KMS-11 (cell line): ENCODE measurements around the gene MOSPD2.

ENCODE experiments used
- H2AFZ ChIP-seq: fragments of 200-600 bp; sonication (generic); 2 replicates; pipeline ENCODE4 v1.6.1; 2016; ENCODE audit warnings: antibody characterized with exemption, mixed run types, low read depth
- H3K27ac ChIP-seq: fragments of 200-600 bp; sonication (generic); 2 replicates; pipeline ENCODE4 v1.6.1; 2016; ENCODE audit warnings: mild to moderate bottlenecking, mixed run types
- H3K27me3 ChIP-seq: fragments of 200-600 bp; sonication (generic); 2 replicates; pipeline ENCODE4 v1.6.1; 2017; ENCODE audit warnings: mild to moderate bottlenecking, low read depth, mixed run types, moderate library complexity; ENCODE audit not compliant: insufficient read depth
- H3K36me3 ChIP-seq: fragments of 200-600 bp; sonication (generic); 2 replicates; pipeline ENCODE4 v1.6.1; 2017; ENCODE audit warnings: mild to moderate bottlenecking, mixed run types; ENCODE audit not compliant: insufficient read depth
- H3K4me1 ChIP-seq: fragments of 200-600 bp; sonication (generic); 2 replicates; pipeline ENCODE4 v1.6.1; 2016; ENCODE audit warnings: mild to moderate bottlenecking, low read depth, mixed run types; ENCODE audit not compliant: poor library complexity, severe bottlenecking
- H3K4me2 ChIP-seq: fragments of 200-600 bp; sonication (generic); 2 replicates; pipeline ENCODE4 v1.7.0; 2016; ENCODE audit warnings: mild to moderate bottlenecking, mixed run types
- H3K4me3 ChIP-seq: fragments of 200-600 bp; sonication (generic); IDR thresholded peaks from 2 replicates; pipeline ENCODE4 v1.6.1; 2017; ENCODE audit warnings: low read depth, low read length, mixed read lengths; ENCODE audit not compliant: insufficient read depth
- H3K79me2 ChIP-seq: fragments of 200-600 bp; sonication (generic); 2 replicates; pipeline ENCODE4 v1.6.1; 2016; ENCODE audit warnings: low read depth, mixed run types; ENCODE audit not compliant: insufficient read depth
- H3K9ac ChIP-seq: fragments of 200-600 bp; sonication (generic); 2 replicates; pipeline ENCODE4 v1.6.1; 2016; ENCODE audit warnings: mild to moderate bottlenecking, mixed run types
- H4K20me1 ChIP-seq: fragments of 200-600 bp; sonication (generic); 2 replicates; pipeline ENCODE4 v1.6.1; 2016; ENCODE audit warnings: mild to moderate bottlenecking, mixed run types; ENCODE audit not compliant: insufficient read depth
- CTCF ChIP-seq: fragments of 200-600 bp; sonication (generic); conservative IDR thresholded peaks from 2 replicates; pipeline ENCODE4 v1.6.1; 2017; ENCODE audit warnings: low read depth, mild to moderate bottlenecking, antibody characterized with exemption, low read length, moderate library complexity, mixed read lengths

MOSPD2 gene

GRCh38 chrX:14832151-14832550 is 41.1 kb upstream of the MOSPD2 start:
- H3K4me2 ChIP-seq = no peak overlapping the region
- no peak overlapping the region for H2AFZ ChIP-seq
- H3K27me3 ChIP-seq = no peaks in the 10 kb centered on the region
- no peaks in the 10 kb centered on the region for H3K36me3 ChIP-seq
- TF ChIP-seq CTCF = no peak
- H3K4me3 ChIP-seq = no peak overlapping the region
- no peaks in the 10 kb centered on the region for H3K4me1 ChIP-seq
- H3K27ac ChIP-seq = no peak overlapping the region
- no peaks in the 10 kb centered on the region for H3K79me2 ChIP-seq
- H4K20me1 ChIP-seq = no peaks in the 10 kb centered on the region
- no peak overlapping the region for H3K9ac ChIP-seq

GRCh38 chrX:14832586-14832985 is 40.6 kb upstream of the MOSPD2 start:
- no peaks in the 10 kb centered on the region for H3K79me2 ChIP-seq
- H3K9ac ChIP-seq = no peak overlapping the region
- H2AFZ ChIP-seq = no peak overlapping the region
- H3K36me3 ChIP-seq = no peaks in the 10 kb centered on the region
- no peak for TF ChIP-seq CTCF
- no peak overlapping the region for H3K27ac ChIP-seq
- H3K4me2 ChIP-seq = no peak overlapping the region
- no peaks in the 10 kb centered on the region for H4K20me1 ChIP-seq
- no peak overlapping the region for H3K4me3 ChIP-seq
- H3K27me3 ChIP-seq = no peaks in the 10 kb centered on the region
- no peaks in the 10 kb centered on the region for H3K4me1 ChIP-seq

- Histone ChIP-seq H3K4me2 (no peak overlapping the region), H4K20me1 (no peaks in the 10 kb centered on the region), H3K79me2 (no peaks in the 10 kb centered on the region), H3K27me3 (no peaks in the 10 kb centered on the region), H3K27ac (no peak overlapping the region), H2AFZ (no peak overlapping the region), H3K4me3 (no peak overlapping the region), H3K9ac (no peak overlapping the region), H3K4me1 (no peaks in the 10 kb centered on the region), H3K36me3 (no peaks in the 10 kb centered on the region)
- TF ChIP-seq CTCF = no peak
Observed at GRCh38 chrX:14837155-14837554, 36.1 kb upstream of the MOSPD2 start.

GRCh38 chrX:14843666-14844065 is 29.6 kb upstream of the MOSPD2 start:
- Histone ChIP-seq H3K9ac (no peak overlapping the region), H3K27me3 (no peaks in the 10 kb centered on the region), H3K4me1 (no peaks in the 10 kb centered on the region), H3K79me2 (no peaks in the 10 kb centered on the region), H2AFZ (no peak overlapping the region), H3K4me3 (no peak overlapping the region), H4K20me1 (no peaks in the 10 kb centered on the region), H3K4me2 (no peak overlapping the region), H3K27ac (no peak overlapping the region), H3K36me3 (no peaks in the 10 kb centered on the region)
- no peak for TF ChIP-seq CTCF

GRCh38 chrX:14851526-14851925 is 21.7 kb upstream of the MOSPD2 start:
- H3K36me3 ChIP-seq = no peaks in the 10 kb centered on the region
- H3K27me3 ChIP-seq = no peaks in the 10 kb centered on the region
- H3K4me3 ChIP-seq = no peak overlapping the region
- H3K27ac ChIP-seq = no peak overlapping the region
- no peak overlapping the region for H3K9ac ChIP-seq
- no peaks in the 10 kb centered on the region for H3K79me2 ChIP-seq
- H3K4me2 ChIP-seq = no peak overlapping the region
- H4K20me1 ChIP-seq = no peaks in the 10 kb centered on the region
- no peak for TF ChIP-seq CTCF
- H2AFZ ChIP-seq = no peak overlapping the region
- H3K4me1 ChIP-seq = no peaks in the 10 kb centered on the region
